Activated CD4-positive, alpha-beta T cell treated with anti-CD3 and anti-CD28 coated beads, Interleukin-2, amount 10 ng/mL, durations not matched to agents 24 days and 14 days (primary cell): Measurements from ENCODE around the gene PRKG1. TPM values are rescaled to one million over a fixed set of nuclear protein-coding genes. Genes with fewer than 3 reads are reported as not detected.
"Not testable (repeated sequence)": the region's sequence is repeated elsewhere in the genome, so short reads cannot be mapped to it uniquely, and the experiment has no call there.

Source experiments
- DNase-seq: peaks from one replicate; pipeline ENCODE4 v3.0.0; 2022
- H3K27ac Mint-ChIP-seq: one replicate; pipeline ENCODE4 v1.8.0; 2022; ENCODE audit warnings: mild to moderate bottlenecking, mixed read lengths
- H3K27me3 Mint-ChIP-seq: one replicate; pipeline ENCODE4 v1.8.0; 2022; ENCODE audit warnings: mixed read lengths
- H3K36me3 Mint-ChIP-seq: one replicate; pipeline ENCODE4 v1.8.0; 2022; ENCODE audit warnings: low read depth, mild to moderate bottlenecking, mixed read lengths
- H3K4me1 Mint-ChIP-seq: one replicate; pipeline ENCODE4 v1.8.0; 2021; ENCODE audit warnings: mixed read lengths
- H3K4me3 Mint-ChIP-seq: one replicate; pipeline ENCODE4 v1.8.0; 2022; ENCODE audit warnings: mild to moderate bottlenecking, moderate library complexity, mixed read lengths
- H3K9me3 Mint-ChIP-seq: one replicate; pipeline ENCODE4 v1.8.0; 2021; ENCODE audit warnings: mixed read lengths
- intact Hi-C: fragments of 100-400 bp; cut with micrococcal nuclease; formaldehyde crosslinking; loops from one replicate; pipeline ENCODE4 v1.15.1; 2023
- total RNA-seq: library from RNA; stranded (reverse); gene quantifications from 2 replicates; pipeline ENCODE4 v1.2.3, GENCODE V29; 2022

The PRKG1 gene
- total RNA-seq, 1 donor from 2014 or later = not detected

- H3K4me1 Mint-ChIP-seq = no peaks in the 10 kb centered on the region
- H3K27me3 Mint-ChIP-seq = no peaks in the 10 kb centered on the region
- no peak for DNase-seq
- H3K27ac Mint-ChIP-seq = no peak overlapping the region
- intact Hi-C loops = no loop called here
- H3K4me3 Mint-ChIP-seq = no peak overlapping the region
- no peaks in the 10 kb centered on the region for H3K36me3 Mint-ChIP-seq
- H3K9me3 Mint-ChIP-seq = no peaks in the 10 kb centered on the region
Observed at GRCh38 chr10:51386248-51386885, 312.1 kb downstream of the PRKG1 start.

GRCh38 chr10:51389415-51390321 lies 315.4 kb downstream of the PRKG1 start:
- peak; percentile 82 for DNase-seq
- intact Hi-C loops = loop anchor here (1.0 kb wide), 1 partner anchor 571 kb away; no protein-coding TSS in a partner anchor
- Mint-ChIP-seq H3K9me3 (no peaks in the 10 kb centered on the region), H3K36me3 (no peaks in the 10 kb centered on the region), H3K4me1 (no peaks in the 10 kb centered on the region), H3K27ac (no peak overlapping the region), H3K4me3 (no peak overlapping the region), H3K27me3 (no peaks in the 10 kb centered on the region)

- DNase-seq, H3K4me3 Mint-ChIP-seq, H3K27me3 Mint-ChIP-seq, H3K27ac Mint-ChIP-seq, H3K4me1 Mint-ChIP-seq, H3K36me3 Mint-ChIP-seq, intact Hi-C loops, H3K9me3 Mint-ChIP-seq: not testable (repeated sequence)
Observed at GRCh38 chr10:51393006-51393405, 318.7 kb downstream of the PRKG1 start.

GRCh38 chr10:51394039-51394438 lies 319.8 kb downstream of the PRKG1 start:
- Mint-ChIP-seq H3K4me3 (no peak overlapping the region), H3K4me1 (no peaks in the 10 kb centered on the region), H3K9me3 (no peaks in the 10 kb centered on the region), H3K36me3 (no peaks in the 10 kb centered on the region), H3K27ac (no peak overlapping the region), H3K27me3 (no peaks in the 10 kb centered on the region)
- no peak for DNase-seq
- intact Hi-C loops = no loop called here

- no peak overlapping the region for H3K4me3 Mint-ChIP-seq
- no peaks in the 10 kb centered on the region for H3K9me3 Mint-ChIP-seq
- no peaks in the 10 kb centered on the region for H3K4me1 Mint-ChIP-seq
- H3K27ac Mint-ChIP-seq = no peak overlapping the region
- no peak for DNase-seq
- intact Hi-C loops = no loop called here
- H3K27me3 Mint-ChIP-seq = no peaks in the 10 kb centered on the region
- H3K36me3 Mint-ChIP-seq = no peaks in the 10 kb centered on the region
Observed at GRCh38 chr10:51397244-51397643, 323.0 kb downstream of the PRKG1 start.

GRCh38 chr10:51397695-51398094 lies 323.4 kb downstream of the PRKG1 start:
- no peaks in the 10 kb centered on the region for H3K27me3 Mint-ChIP-seq
- no peaks in the 10 kb centered on the region for H3K4me1 Mint-ChIP-seq
- H3K36me3 Mint-ChIP-seq = no peaks in the 10 kb centered on the region
- H3K4me3 Mint-ChIP-seq = no peak overlapping the region
- intact Hi-C loops = no loop called here
- no peak overlapping the region for H3K27ac Mint-ChIP-seq
- no peak for DNase-seq
- no peaks in the 10 kb centered on the region for H3K9me3 Mint-ChIP-seq

- H3K27ac Mint-ChIP-seq = no peak overlapping the region
- H3K4me3 Mint-ChIP-seq = no peak overlapping the region
- intact Hi-C loops = no loop called here
- no peaks in the 10 kb centered on the region for H3K4me1 Mint-ChIP-seq
- DNase-seq = no peak
- no peaks in the 10 kb centered on the region for H3K36me3 Mint-ChIP-seq
- H3K27me3 Mint-ChIP-seq = no peaks in the 10 kb centered on the region
- no peaks in the 10 kb centered on the region for H3K9me3 Mint-ChIP-seq
Observed at GRCh38 chr10:51399840-51400239, 325.6 kb downstream of the PRKG1 start.

- Mint-ChIP-seq H3K27ac (no peak overlapping the region), H3K9me3 (no peaks in the 10 kb centered on the region), H3K36me3 (no peaks in the 10 kb centered on the region), H3K27me3 (no peaks in the 10 kb centered on the region), H3K4me1 (no peaks in the 10 kb centered on the region), H3K4me3 (no peak overlapping the region)
- intact Hi-C loops = no loop called here
- DNase-seq = no peak
Observed at GRCh38 chr10:51400392-51401096, 326.3 kb downstream of the PRKG1 start.

GRCh38 chr10:51403521-51403920 lies 329.2 kb downstream of the PRKG1 start:
- H3K27me3 Mint-ChIP-seq = no peaks in the 10 kb centered on the region
- H3K9me3 Mint-ChIP-seq = no peaks in the 10 kb centered on the region
- H3K4me3 Mint-ChIP-seq = no peak overlapping the region
- no peak for DNase-seq
- no peaks in the 10 kb centered on the region for H3K4me1 Mint-ChIP-seq
- H3K27ac Mint-ChIP-seq = no peak overlapping the region
- intact Hi-C loops = no loop called here
- no peaks in the 10 kb centered on the region for H3K36me3 Mint-ChIP-seq

- intact Hi-C loops = no loop called here
- no peaks in the 10 kb centered on the region for H3K27me3 Mint-ChIP-seq
- no peaks in the 10 kb centered on the region for H3K4me1 Mint-ChIP-seq
- no peak overlapping the region for H3K4me3 Mint-ChIP-seq
- H3K27ac Mint-ChIP-seq = no peak overlapping the region
- H3K36me3 Mint-ChIP-seq = no peaks in the 10 kb centered on the region
- no peaks in the 10 kb centered on the region for H3K9me3 Mint-ChIP-seq
- DNase-seq = no peak
Observed at GRCh38 chr10:51405580-51406351, 331.5 kb downstream of the PRKG1 start.

GRCh38 chr10:51406581-51406980 lies 332.3 kb downstream of the PRKG1 start:
- no peaks in the 10 kb centered on the region for H3K27me3 Mint-ChIP-seq
- H3K9me3 Mint-ChIP-seq = no peaks in the 10 kb centered on the region
- H3K36me3 Mint-ChIP-seq = no peaks in the 10 kb centered on the region
- no peak for DNase-seq
- intact Hi-C loops = no loop called here
- H3K4me1 Mint-ChIP-seq = no peaks in the 10 kb centered on the region
- H3K27ac Mint-ChIP-seq = no peak overlapping the region
- no peak overlapping the region for H3K4me3 Mint-ChIP-seq

GRCh38 chr10:51416494-51416893 lies 342.2 kb downstream of the PRKG1 start:
- Mint-ChIP-seq H3K9me3 (no peaks in the 10 kb centered on the region), H3K4me3 (no peak overlapping the region), H3K27ac (no peak overlapping the region), H3K27me3 (no peaks in the 10 kb centered on the region), H3K36me3 (no peaks in the 10 kb centered on the region), H3K4me1 (no peaks in the 10 kb centered on the region)
- DNase-seq = no peak
- intact Hi-C loops = no loop called here

- no peak for DNase-seq
- no peak overlapping the region for H3K4me3 Mint-ChIP-seq
- H3K27ac Mint-ChIP-seq = no peak overlapping the region
- no peaks in the 10 kb centered on the region for H3K36me3 Mint-ChIP-seq
- H3K27me3 Mint-ChIP-seq = peaks cover 2% of the 10 kb centered on the region
- H3K4me1 Mint-ChIP-seq = peaks cover 4% of the 10 kb centered on the region
- no peaks in the 10 kb centered on the region for H3K9me3 Mint-ChIP-seq
- intact Hi-C loops = no loop called here
Observed at GRCh38 chr10:51419196-51420093, 345.2 kb downstream of the PRKG1 start.
